Neural progenitor cell (in vitro differentiated cells): ENCODE measurements around the gene C17orf113.

Experiments used
- EZH2phosphoT487 ChIP-seq: fragments of 200-600 bp; sonication (generic); IDR thresholded peaks from 2 replicates; pipeline ENCODE4 v1.6.1; 2017; ENCODE audit warnings: antibody characterized with exemption
- TF ChIP-seq, protein P1 (sequence below): fragments of 200-600 bp; sonication (generic); IDR thresholded peaks from 2 replicates; pipeline ENCODE4 v1.5.1; 2017; ENCODE audit warnings: antibody characterized with exemption, mild to moderate bottlenecking

DNA sequence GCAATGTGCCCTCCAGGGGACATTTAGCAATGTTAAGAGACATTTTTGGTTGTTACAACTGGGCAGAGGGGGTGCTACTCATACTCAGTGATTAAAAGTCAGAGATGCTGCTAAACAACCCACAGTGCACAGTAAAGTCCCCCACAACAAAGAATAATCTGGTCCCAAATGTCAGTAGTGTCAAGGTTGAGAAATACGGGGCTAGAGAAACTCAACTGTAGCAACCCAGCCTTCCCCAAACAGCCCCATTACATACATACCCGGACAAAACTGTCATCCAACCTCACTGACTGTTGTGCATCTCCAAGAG, 53.6 kb downstream of the C17orf113 start:
- TF ChIP-seq, protein P1, sequence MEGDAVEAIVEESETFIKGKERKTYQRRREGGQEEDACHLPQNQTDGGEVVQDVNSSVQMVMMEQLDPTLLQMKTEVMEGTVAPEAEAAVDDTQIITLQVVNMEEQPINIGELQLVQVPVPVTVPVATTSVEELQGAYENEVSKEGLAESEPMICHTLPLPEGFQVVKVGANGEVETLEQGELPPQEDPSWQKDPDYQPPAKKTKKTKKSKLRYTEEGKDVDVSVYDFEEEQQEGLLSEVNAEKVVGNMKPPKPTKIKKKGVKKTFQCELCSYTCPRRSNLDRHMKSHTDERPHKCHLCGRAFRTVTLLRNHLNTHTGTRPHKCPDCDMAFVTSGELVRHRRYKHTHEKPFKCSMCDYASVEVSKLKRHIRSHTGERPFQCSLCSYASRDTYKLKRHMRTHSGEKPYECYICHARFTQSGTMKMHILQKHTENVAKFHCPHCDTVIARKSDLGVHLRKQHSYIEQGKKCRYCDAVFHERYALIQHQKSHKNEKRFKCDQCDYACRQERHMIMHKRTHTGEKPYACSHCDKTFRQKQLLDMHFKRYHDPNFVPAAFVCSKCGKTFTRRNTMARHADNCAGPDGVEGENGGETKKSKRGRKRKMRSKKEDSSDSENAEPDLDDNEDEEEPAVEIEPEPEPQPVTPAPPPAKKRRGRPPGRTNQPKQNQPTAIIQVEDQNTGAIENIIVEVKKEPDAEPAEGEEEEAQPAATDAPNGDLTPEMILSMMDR, result no peak
- no peak for TF ChIP-seq EZH2phosphoT487
